K562 (cell line): ENCODE measurements around the gene DGUOK. TPM values are rescaled to one million over a fixed set of nuclear protein-coding genes. Genes with fewer than 3 reads are reported as not detected.

Experiments used
- ATAC-seq: fragments of 200-7000 bp; cut with Tn5 transposase; 3 replicates; pipeline ENCODE4 v1.9.1; 2020; ENCODE audit warnings: moderate library complexity
- Bru-seq: library from RNA; stranded (reverse); fragments of 400-500 nt; gene quantifications from one replicate; lab custom pipeline; 2021; lab: Mats Ljungman, UMichigan
- BruChase-seq, 2 experiments: library from RNA; stranded (reverse); fragments of 400-500 nt; gene quantifications; one replicate each; lab custom pipeline; 2021; lab: Mats Ljungman, UMichigan
- BruUV-seq: library from RNA; stranded (reverse); fragments of 400-500 nt; replicated peaks from 2 replicates; lab custom pipeline; 2021; lab: Mats Ljungman, UMichigan
- CTCF ChIA-PET: fragments of 300-600 bp; formaldehyde crosslinking; extraction: SDS; loops from one replicate; lab custom pipeline; 2021; ENCODE audit warnings: low intra/inter-chr PET ratio; lab: Yijun Ruan, JAX
- POLR2A ChIA-PET: fragments of 300-600, 350-650 bp; sonication (Branson Sonifier 250); formaldehyde crosslinking; extraction: SDS; loops from one replicate; lab custom pipeline; 2021; ENCODE audit warnings: antibody characterized with exemption, inconsistent platforms; lab: Yijun Ruan, JAX
- DNase-seq, 4 experiments: peaks; one replicate each; pipeline versions ENCODE4 v3.0.0 to v3.0.0-alpha.2; 2011 to 2018; ENCODE audit warnings: low spot score in 3 of 4, mixed read lengths in 3 of 4; ENCODE audit errors: extremely low read depth in 1 of 4
- FAIRE-seq: peaks from 2 replicates; lab custom pipeline; 2011; peaks lifted over from hg19 to GRCh38; lab: Jason Lieb, UNC
- H2AFZ ChIP-seq: 2 replicates; pipeline ENCODE4 v1.6.0; 2011; ENCODE audit warnings: low read depth, low read length, control low read depth, inconsistent platforms
- H3K27ac ChIP-seq: fragments of 200-600 bp; 3 replicates; pipeline ENCODE4 v1.8.0; 2011; ENCODE audit warnings: low read depth, mild to moderate bottlenecking, control low read depth, inconsistent platforms, low read length, moderate library complexity, mixed read lengths; ENCODE audit errors: extremely low read depth
- H3K27me3 ChIP-seq, 2 experiments: fragments of 300-600 bp in 1 of 2; 2 replicates in 1 of 2; 3 replicates in 1 of 2; pipeline versions ENCODE4 v1.6.0 to v1.8.0; 2011; ENCODE audit warnings: inconsistent platforms in 2 of 2, low read length in 2 of 2, mild to moderate bottlenecking in 1 of 2, mixed read lengths in 1 of 2, moderate library complexity in 1 of 2; ENCODE audit not compliant: control insufficient read depth in 2 of 2, insufficient read depth in 2 of 2
- H3K36me3 ChIP-seq: fragments of 300-600 bp; 3 replicates; pipeline ENCODE4 v1.8.0; 2011; ENCODE audit warnings: mild to moderate bottlenecking, low read length, inconsistent platforms; ENCODE audit not compliant: control insufficient read depth, insufficient read depth
- H3K4me1 ChIP-seq, 2 experiments: fragments of 200-600 bp in 1 of 2; replicated peaks in 1 of 2; 2 replicates in 1 of 2; 3 replicates in 1 of 2; pipeline versions ENCODE4 v1.5.1 to v1.8.0; 2011; ENCODE audit warnings: inconsistent platforms in 2 of 2, low read length in 2 of 2, mild to moderate bottlenecking in 1 of 2, mixed read lengths in 1 of 2, moderate library complexity in 1 of 2; ENCODE audit not compliant: control insufficient read depth in 2 of 2, insufficient read depth in 2 of 2
- H3K4me2 ChIP-seq: 2 replicates; pipeline ENCODE4 v1.6.1; 2011; ENCODE audit warnings: low read length, control low read depth, inconsistent platforms, mixed read lengths; ENCODE audit not compliant: insufficient read depth
- H3K4me3 ChIP-seq: fragments of 200-600 bp; sonication (generic), shearing (Covaris generic); 2 replicates; pipeline ENCODE4 v1.5.1; 2016; ENCODE audit warnings: control low read depth, inconsistent platforms
- H3K79me2 ChIP-seq: fragments of 200-600 bp; 3 replicates; pipeline ENCODE4 v1.8.0; 2011; ENCODE audit warnings: low read length, inconsistent platforms; ENCODE audit not compliant: control insufficient read depth, insufficient read depth
- H3K9ac ChIP-seq, 2 experiments: 2 replicates each; pipeline versions ENCODE4 v1.6.0 to v1.6.1; 2011; ENCODE audit warnings: low read depth in 2 of 2, low read length in 2 of 2, control low read depth in 1 of 2, inconsistent platforms in 1 of 2, mild to moderate bottlenecking in 1 of 2, mixed read lengths in 1 of 2; ENCODE audit not compliant: insufficient read depth in 1 of 2
- H3K9me1 ChIP-seq: one replicate; pipeline ENCODE4 v1.6.0; 2011; ENCODE audit warnings: inconsistent platforms, mild to moderate bottlenecking, low read length, moderate library complexity; ENCODE audit not compliant: control insufficient read depth, insufficient read depth
- H3K9me3 ChIP-seq: replicated peaks from 2 replicates; pipeline ENCODE4 v1.5.1; 2011; ENCODE audit warnings: low read depth, low read length, inconsistent platforms; ENCODE audit not compliant: control insufficient read depth, insufficient read depth
- H4K20me1 ChIP-seq: replicated peaks from 2 replicates; pipeline ENCODE4 v1.6.1; 2011; ENCODE audit warnings: low read length, inconsistent platforms, mixed read lengths; ENCODE audit not compliant: control insufficient read depth, insufficient read depth
- ELF1 ChIP-seq: fragments of 200-800 bp; sonication (Bioruptor generic); IDR thresholded peaks from 2 replicates; pipeline ENCODE4 v1.6.1; 2016; ENCODE audit warnings: missing genetic modification characterization, missing compliant biosample characterization
- ETV5 ChIP-seq: sonication (generic); formaldehyde crosslinking; IDR thresholded peaks from 2 replicates; pipeline ENCODE4 v1.4.0; 2020; ENCODE audit warnings: low read depth, mild to moderate bottlenecking, missing genetic modification reagents
- KAT8 ChIP-seq: fragments of 450-650 bp; IDR thresholded peaks from 2 replicates; pipeline ENCODE4 v1.6.1; 2016; ENCODE audit warnings: low read depth, mild to moderate bottlenecking
- NR2C1 ChIP-seq, 2 experiments: fragments of 450-650 bp; IDR thresholded peaks; 2 replicates each; pipeline ENCODE4 v1.6.1; 2017; ENCODE audit warnings: mild to moderate bottlenecking in 2 of 2, antibody characterized with exemption in 1 of 2, inconsistent platforms in 1 of 2, missing compliant biosample characterization in 1 of 2, missing genetic modification characterization in 1 of 2
- RAD21 ChIP-seq, 2 experiments: fragments of 250-450 bp in 1 of 2; fragments of 450-650 bp in 1 of 2; sonication (Bioruptor Pico) in 1 of 2; formaldehyde crosslinking in 1 of 2; IDR thresholded peaks in 1 of 2; conservative IDR thresholded peaks in 1 of 2; 2 replicates each; pipeline versions ENCODE4 v1.4.0 to v1.8.0; 2020 to 2022; ENCODE audit warnings: mild to moderate bottlenecking in 2 of 2, moderate library complexity in 1 of 2
- SRSF1 ChIP-seq: fragments of 200-400 bp; formaldehyde crosslinking; IDR thresholded peaks from 2 replicates; pipeline ENCODE4 v1.6.1; 2017; ENCODE audit warnings: mild to moderate bottlenecking, low read depth, low read length, moderate library complexity
- WGBS: fragments of 100-300 bp; shearing (Covaris generic); methylation state at CpG from one replicate; pipeline ENCODE4 v1.1.6; 2016; ENCODE audit warnings: low coverage, mixed read lengths; ENCODE audit not compliant: insufficient coverage; ENCODE audit errors: missing lambda C conversion rate; 5-methylcytosine and 5-hydroxymethylcytosine counted together
- in situ Hi-C: fragments of 300-500 bp; cut with MboI; formaldehyde crosslinking; loops from 4 replicates; pipeline ENCODE4 v1.15.0; 2018; ENCODE audit warnings: inconsistent platforms, mixed read lengths
- intact Hi-C: fragments of 100-400 bp; cut with micrococcal nuclease; formaldehyde crosslinking; loops from 2 replicates; pipeline ENCODE4 v1.14.2; 2022
- long read RNA-seq, 3 experiments: library from polyadenylated mRNA in 2 of 3; library from RNA in 1 of 3; unstranded in 2 of 3; stranded (forward) in 1 of 3; transcript quantifications; one replicate each; pipeline ENCODE4 v2.0.0, GENCODE V29; 2019 to 2022
- polyA minus RNA-seq, 3 experiments: library from RNA; depleted of rRNA, polyadenylated mRNA; stranded (reverse); fragments of >200 nt; gene quantifications; 2 replicates each; pipeline ENCODE4 v1.2.3, GENCODE V29; 2011
- polyA plus RNA-seq, 8 experiments: library from polyadenylated mRNA; depleted of rRNA in 4 of 8; stranded (reverse) in 5 of 8; unstranded in 3 of 8; fragments of >200 nt; fragmentation: Nextera tagmentation in 2 of 8; fragmentation: Illumina TruSeq in 1 of 8; extraction: Ambion mirVana in 2 of 8; extraction: Trizol in 1 of 8; gene quantifications; 2 replicates each; pipeline versions ENCODE4 v1.2.1 to v1.2.3, GENCODE V29; 2011 to 2014; ENCODE audit warnings: inconsistent platforms in 1 of 8, missing spikeins in 1 of 8
- total RNA-seq, 7 experiments: library from RNA; depleted of rRNA in 6 of 7; stranded (reverse); fragments of >200 nt in 6 of 7; fragmentation: Illumina TruSeq in 2 of 7; extraction: Trizol in 2 of 7; gene quantifications; 2 replicates each; pipeline versions ENCODE4 v1.2.1 to v1.2.3, GENCODE V29; 2011 to 2021; ENCODE audit warnings: low replicate concordance in 1 of 7
- TF ChIP-seq, protein P1 (sequence below): fragments of 250-450 bp; sonication (Bioruptor Pico); IDR thresholded peaks from 2 replicates; pipeline ENCODE4 v1.9.0; 2021; ENCODE audit warnings: mild to moderate bottlenecking, inconsistent platforms
- TF ChIP-seq, protein P2 (sequence below): IDR thresholded peaks from 3 replicates; pipeline ENCODE4 v1.6.1; 2011; ENCODE audit warnings: borderline replicate concordance, mild to moderate bottlenecking; ENCODE audit not compliant: insufficient read length, insufficient read depth

DGUOK gene
- 33.8 and 38.3 TPM in 2 replicates for total RNA-seq (2011; cell fraction: chromatin; rRNA removed; ENCODE audit: low replicate concordance)
- total RNA-seq (2011; cell fraction: nucleolus; rRNA removed) = 33.5 and 37.1 TPM in 2 replicates
- total RNA-seq (2011; cell fraction: nucleoplasm; rRNA removed) = 36.7 and 58.4 TPM in 2 replicates
- 67.0 and 68.4 TPM in 2 replicates for total RNA-seq (2014; rRNA removed)
- 79.0 and 87.6 TPM in 2 replicates for total RNA-seq (2014; rRNA removed; fragmentation: Illumina TruSeq; extraction: Trizol)
- total RNA-seq (2015; rRNA removed; fragmentation: Illumina TruSeq; extraction: Trizol) = 83.4 and 91.1 TPM in 2 replicates
- total RNA-seq (2021) = 91.7 and 92.5 TPM in 2 replicates
- 129 and 170 TPM in 2 replicates for polyA plus RNA-seq (2011; rRNA removed)
- 125 and 156 TPM in 2 replicates for polyA plus RNA-seq (2011; cell fraction: cytosol; rRNA removed)
- polyA plus RNA-seq (2011; cell fraction: nucleus; rRNA removed) = 64.6 and 74.4 TPM in 2 replicates
- 79.1 and 122 TPM in 2 replicates for polyA plus RNA-seq (2012)
- polyA plus RNA-seq (2014; fragmentation: Illumina TruSeq; extraction: Trizol) = 139 and 147 TPM in 2 replicates
- polyA plus RNA-seq (2014; fragmentation: Nextera tagmentation; extraction: Ambion mirVana) = 100 to 1,000 TPM; 258 to 288 TPM
- polyA plus RNA-seq (2014; rRNA removed) = 126 and 140 TPM in 2 replicates
- polyA minus RNA-seq (2011; rRNA and poly(A)+ RNA removed) = 33.3 and 40.1 TPM in 2 replicates
- 25.8 and 39.5 TPM in 2 replicates for polyA minus RNA-seq (2011; cell fraction: cytosol; rRNA and poly(A)+ RNA removed)
- polyA minus RNA-seq (2011; cell fraction: nucleus; rRNA and poly(A)+ RNA removed) = 28.5 and 30.0 TPM in 2 replicates
- percentile 93 among the genes with signal in this experiment for Bru-seq, nascent RNA
- BruChase-seq, experiment 1, labeled RNA remaining after a 2-hour chase = percentile 90 among the genes with signal in this experiment
- percentile 84 among the genes with signal in this experiment for BruChase-seq, experiment 2, labeled RNA remaining after a 6-hour chase
- long read RNA-seq, experiment 1, transcript DGUOK-203 (4 exons, 703 nt) = minor isoform, 40 of 242 reads
- long read RNA-seq, experiment 1, transcript DGUOK-201 (7 exons, 1,144 nt) = minor isoform, 29 of 242 reads
- long read RNA-seq, experiment 1, transcript DGUOK-202 (5 exons, 880 nt) = minor isoform, 13 of 242 reads
- long read RNA-seq, experiment 1, transcript DGUOK-208 (6 exons, 1,029 nt) = major isoform, 74 of 242 reads
- long read RNA-seq, experiment 1, partial matches to known transcripts = 11 of 242 reads
- long read RNA-seq, experiment 1, other reads (novel, unspliced or antisense) = 75 of 242 reads
- long read RNA-seq, experiment 2, transcript DGUOK-201 (7 exons, 1,144 nt) = minor isoform, 10 of 95 reads
- long read RNA-seq, experiment 2, transcript DGUOK-202 (5 exons, 880 nt) = minor isoform, 5 of 95 reads
- long read RNA-seq, experiment 2, transcript DGUOK-203 (4 exons, 703 nt) = minor isoform, 22 of 95 reads
- long read RNA-seq, experiment 2, transcript DGUOK-208 (6 exons, 1,029 nt) = major isoform, 23 of 95 reads
- long read RNA-seq, experiment 2, partial matches to known transcripts = 10 of 95 reads
- long read RNA-seq, experiment 2, other reads (novel, unspliced or antisense) = 25 of 95 reads
- long read RNA-seq, experiment 3, transcript DGUOK-208 (6 exons, 1,029 nt) = major isoform, 42 of 126 reads
- long read RNA-seq, experiment 3, transcript DGUOK-202 (5 exons, 880 nt) = minor isoform, 12 of 126 reads
- long read RNA-seq, experiment 3, transcript DGUOK-203 (4 exons, 703 nt) = minor isoform, 30 of 126 reads
- long read RNA-seq, experiment 3, transcript DGUOK-201 (7 exons, 1,144 nt) = minor isoform, 17 of 126 reads
- long read RNA-seq, experiment 3, partial matches to known transcripts = 0 of 126 reads
- long read RNA-seq, experiment 3, other reads (novel, unspliced or antisense) = 25 of 126 reads

DNA sequence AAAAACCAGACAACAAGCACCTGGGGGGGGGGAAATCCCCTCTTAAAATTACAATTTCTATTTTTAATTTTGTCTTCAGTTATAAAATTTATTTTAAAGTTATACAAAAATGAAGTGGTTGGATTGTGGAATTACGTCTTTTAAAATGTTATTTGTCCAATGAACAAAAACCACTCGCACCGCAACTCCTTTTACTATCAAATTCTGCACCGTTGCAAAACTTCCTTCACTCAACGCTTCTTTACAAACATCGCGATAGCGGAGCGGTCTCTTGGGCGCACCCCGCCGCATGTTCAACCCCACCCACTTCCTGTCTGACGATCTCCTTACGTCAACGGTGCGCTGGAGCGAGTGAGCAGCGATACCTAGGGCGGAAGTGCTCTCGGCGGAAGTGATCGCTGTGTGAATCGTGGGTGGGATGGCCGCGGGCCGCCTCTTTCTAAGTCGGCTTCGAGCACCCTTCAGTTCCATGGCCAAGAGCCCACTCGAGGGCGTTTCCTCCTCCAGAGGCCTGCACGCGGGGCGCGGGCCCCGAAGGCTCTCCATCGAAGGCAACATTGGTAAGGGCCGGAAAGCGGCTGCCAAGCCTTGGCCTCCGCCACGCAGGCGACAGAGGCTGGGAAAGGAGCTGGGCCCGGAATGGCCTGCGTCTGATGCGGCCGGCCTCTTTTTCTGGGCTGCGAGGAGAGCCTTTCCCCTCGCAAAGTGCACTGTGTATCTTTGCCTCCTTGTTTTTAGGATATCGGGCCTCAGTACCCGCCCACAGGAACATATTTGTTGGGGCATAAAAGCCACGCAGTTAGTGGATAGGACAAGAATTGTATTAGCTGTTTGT lies at the start of gene DGUOK:
TSS of gene DGUOK (plus strand) at position 388 of the 835 bp plus-strand sequence. CDS start at position 419, 31 bp downstream.
- peaks cover 14 to 32% of the 10 kb centered on the region in 2 experiments; a peak in 4 of 5 replicates for H3K4me1 ChIP-seq
- FAIRE-seq (peak; percentile 99), DNase-seq (peak; percentile 94 to 99 (median 94)), ATAC-seq (peak; percentile 98)
- WGBS = under 1% methylated on average over 44 of the region's 50 CpGs
- BruUV-seq = no TSS peak
- no peaks in the 10 kb centered on the region for H3K9me3 ChIP-seq
- no peaks in the 10 kb centered on the region for H3K9me1 ChIP-seq
- H4K20me1 ChIP-seq = peaks cover 14% of the 10 kb centered on the region; the same call in 1 of the 2 replicates
- H2AFZ ChIP-seq = peak within 1 kb of the TSS; percentile 80
- H3K79me2 ChIP-seq = peaks cover 49% of the 10 kb centered on the region
- H3K9ac ChIP-seq = peak within 1 kb of the TSS; percentile 98 to 100
- in situ Hi-C loops (no loop called here), intact Hi-C loops (loop anchor here (10.0 kb wide), 1 partner anchor 218 kb away; the partner anchor contains the start of gene BOLA3)
- CTCF ChIA-PET = interaction anchor here (0.6 to 1.2 kb wide), 3 partner anchors 10 to 245 kb away, joined by 3 to 4 read pairs (median 4); no protein-coding TSS in a partner anchor
- peaks cover 31% of the 10 kb centered on the region; the same call in 2 of the 3 replicates for H3K36me3 ChIP-seq
- POLR2A ChIA-PET = interaction anchor here (0.6 to 1.2 kb wide), 12 partner anchors 9 to 259 kb away, joined by 3 to 4 read pairs (median 3); no protein-coding TSS in a partner anchor
- H3K4me2 ChIP-seq = peak within 1 kb of the TSS; percentile 90
- peak within 1 kb of the TSS; percentile 81 for H3K4me3 ChIP-seq
- H3K27ac ChIP-seq = peak within 1 kb of the TSS; percentile 93
- no peaks in the 10 kb centered on the region for H3K27me3 ChIP-seq
- TF ChIP-seq RAD21 (CRISPR knock-in tag; conservative IDR thresholded peaks at IDR 0.05 in 1 of 2, IDR thresholded peaks at IDR 0.05 in 1 of 2) (no peak), ETV5 (CRISPR knock-in tag) (peak; percentile 95), NR2C1 (IDR thresholded peaks at IDR 0.05) (peak; percentile 77), NR2C1 (tag; IDR thresholded peaks at IDR 0.05) (peak; percentile 87), SRSF1 (no peak), ELF1 (peak; percentile 96), KAT8 (no peak)
- TF ChIP-seq, protein P1, sequence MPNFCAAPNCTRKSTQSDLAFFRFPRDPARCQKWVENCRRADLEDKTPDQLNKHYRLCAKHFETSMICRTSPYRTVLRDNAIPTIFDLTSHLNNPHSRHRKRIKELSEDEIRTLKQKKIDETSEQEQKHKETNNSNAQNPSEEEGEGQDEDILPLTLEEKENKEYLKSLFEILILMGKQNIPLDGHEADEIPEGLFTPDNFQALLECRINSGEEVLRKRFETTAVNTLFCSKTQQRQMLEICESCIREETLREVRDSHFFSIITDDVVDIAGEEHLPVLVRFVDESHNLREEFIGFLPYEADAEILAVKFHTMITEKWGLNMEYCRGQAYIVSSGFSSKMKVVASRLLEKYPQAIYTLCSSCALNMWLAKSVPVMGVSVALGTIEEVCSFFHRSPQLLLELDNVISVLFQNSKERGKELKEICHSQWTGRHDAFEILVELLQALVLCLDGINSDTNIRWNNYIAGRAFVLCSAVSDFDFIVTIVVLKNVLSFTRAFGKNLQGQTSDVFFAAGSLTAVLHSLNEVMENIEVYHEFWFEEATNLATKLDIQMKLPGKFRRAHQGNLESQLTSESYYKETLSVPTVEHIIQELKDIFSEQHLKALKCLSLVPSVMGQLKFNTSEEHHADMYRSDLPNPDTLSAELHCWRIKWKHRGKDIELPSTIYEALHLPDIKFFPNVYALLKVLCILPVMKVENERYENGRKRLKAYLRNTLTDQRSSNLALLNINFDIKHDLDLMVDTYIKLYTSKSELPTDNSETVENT = peak; percentile 73
- TF ChIP-seq, protein P2, sequence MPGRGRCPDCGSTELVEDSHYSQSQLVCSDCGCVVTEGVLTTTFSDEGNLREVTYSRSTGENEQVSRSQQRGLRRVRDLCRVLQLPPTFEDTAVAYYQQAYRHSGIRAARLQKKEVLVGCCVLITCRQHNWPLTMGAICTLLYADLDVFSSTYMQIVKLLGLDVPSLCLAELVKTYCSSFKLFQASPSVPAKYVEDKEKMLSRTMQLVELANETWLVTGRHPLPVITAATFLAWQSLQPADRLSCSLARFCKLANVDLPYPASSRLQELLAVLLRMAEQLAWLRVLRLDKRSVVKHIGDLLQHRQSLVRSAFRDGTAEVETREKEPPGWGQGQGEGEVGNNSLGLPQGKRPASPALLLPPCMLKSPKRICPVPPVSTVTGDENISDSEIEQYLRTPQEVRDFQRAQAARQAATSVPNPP = no peak
